IgD-negative memory B cell (primary cell): Measurements from ENCODE around the gene PMVK. TPM values are rescaled to one million over a fixed set of nuclear protein-coding genes. Genes with fewer than 3 reads are reported as not detected.
"Not testable (repeated sequence)": the region's sequence is repeated elsewhere in the genome, so short reads cannot be mapped to it uniquely, and the experiment has no call there.

Experiments used
- H3K27ac Mint-ChIP-seq, 3 donors: one replicate each; pipeline ENCODE4 v1.8.0; 2020 to 2022; ENCODE audit warnings: mild to moderate bottlenecking in 3 of 3, mixed read lengths in 3 of 3, moderate library complexity in 1 of 3
- H3K27me3 Mint-ChIP-seq: one replicate; pipeline ENCODE4 v1.8.0; 2021; ENCODE audit warnings: mixed read lengths
- H3K36me3 Mint-ChIP-seq: one replicate; pipeline ENCODE4 v1.8.0; 2020; ENCODE audit warnings: mild to moderate bottlenecking, mixed read lengths
- H3K4me1 Mint-ChIP-seq, 3 donors: one replicate each; pipeline ENCODE4 v1.8.0; 2020 to 2022; ENCODE audit warnings: mixed read lengths in 3 of 3, mild to moderate bottlenecking in 1 of 3
- H3K4me3 Mint-ChIP-seq, 4 donors: one replicate each; pipeline ENCODE4 v1.8.0; 2020 to 2022; ENCODE audit warnings: mild to moderate bottlenecking in 4 of 4, mixed read lengths in 4 of 4, moderate library complexity in 3 of 4
- H3K9me3 Mint-ChIP-seq, 3 donors: one replicate each; pipeline ENCODE4 v1.8.0; 2020 to 2021; ENCODE audit warnings: mixed read lengths in 3 of 3, mild to moderate bottlenecking in 1 of 3
- polyA plus RNA-seq: library from polyadenylated mRNA; unstranded; fragments of 300-500 nt; fragmentation: Illumina TruSeq; gene quantifications from one replicate; pipeline ENCODE4 v1.2.3, GENCODE V29; 2021

Gene PMVK
- polyA plus RNA-seq, 1 donor from 2014 or later, result 78.3 TPM

GRCh38 chr1:154931940-154932487, 4.5 kb downstream of the PMVK start:
- Mint-ChIP-seq H3K27me3 (no peaks in the 10 kb centered on the region), H3K4me3 (no peak overlapping the region), H3K4me1 (peaks cover 2 to 16% (median 13%) of the 10 kb centered on the region in 3 donors), H3K27ac (no peak overlapping the region), H3K9me3 (no peaks in the 10 kb centered on the region), H3K36me3 (peaks cover 6% of the 10 kb centered on the region)

- Mint-ChIP-seq H3K27ac (no peak overlapping the region), H3K4me3 (no peak overlapping the region), H3K27me3 (no peaks in the 10 kb centered on the region), H3K4me1 (peaks cover 2 to 4% (median 2%) of the 10 kb centered on the region in 3 donors), H3K36me3 (peaks cover 6% of the 10 kb centered on the region), H3K9me3 (no peaks in the 10 kb centered on the region)
Measured at GRCh38 chr1:154926201-154926600, 10.3 kb downstream of the PMVK start.

GRCh38 chr1:154925335-154926170, 11.0 kb downstream of the PMVK start:
- Mint-ChIP-seq H3K27me3 (no peaks in the 10 kb centered on the region), H3K9me3 (no peaks in the 10 kb centered on the region), H3K4me3 (no peak overlapping the region), H3K4me1 (peaks cover 2 to 4% (median 2%) of the 10 kb centered on the region in 3 donors), H3K36me3 (peaks cover 6% of the 10 kb centered on the region), H3K27ac (no peak overlapping the region)

GRCh38 chr1:154923695-154924094, 12.8 kb downstream of the PMVK start:
- Mint-ChIP-seq H3K27ac (no peak overlapping the region), H3K27me3 (no peaks in the 10 kb centered on the region), H3K9me3 (no peaks in the 10 kb centered on the region)

GRCh38 chr1:154913273-154913672, 23.2 kb downstream of the PMVK start:
- peaks cover 0 to 3% (median 0%) of the 10 kb centered on the region in 3 donors for H3K9me3 Mint-ChIP-seq
- no peak overlapping the region for H3K4me3 Mint-ChIP-seq
- H3K4me1 Mint-ChIP-seq, result peaks cover 0 to 2% (median 0%) of the 10 kb centered on the region in 3 donors
- no peaks in the 10 kb centered on the region for H3K27me3 Mint-ChIP-seq
- peak overlapping the region in 1 of 3 donors; percentile 81 for H3K27ac Mint-ChIP-seq
- peaks cover 5% of the 10 kb centered on the region for H3K36me3 Mint-ChIP-seq

More at GRCh38 chr1:154923695-154924094, 12.8 kb downstream of the PMVK start:
- no peak overlapping the region for H3K4me3 Mint-ChIP-seq
- H3K36me3 Mint-ChIP-seq, result peaks cover 6% of the 10 kb centered on the region
- H3K4me1 Mint-ChIP-seq, result peaks cover 2 to 4% (median 2%) of the 10 kb centered on the region in 3 donors

GRCh38 chr1:154912755-154913154, 23.8 kb downstream of the PMVK start:
- H3K4me1 Mint-ChIP-seq, result peaks cover 0 to under 1% (median 0%) of the 10 kb centered on the region in 3 donors
- peaks cover 5% of the 10 kb centered on the region for H3K36me3 Mint-ChIP-seq
- H3K27ac Mint-ChIP-seq, result peak overlapping the region in 1 of 3 donors; percentile 81
- no peaks in the 10 kb centered on the region for H3K27me3 Mint-ChIP-seq
- peaks cover 0 to 3% (median 0%) of the 10 kb centered on the region in 3 donors for H3K9me3 Mint-ChIP-seq
- no peak overlapping the region for H3K4me3 Mint-ChIP-seq

GRCh38 chr1:154911691-154912550, 24.6 kb downstream of the PMVK start:
- H3K27me3 Mint-ChIP-seq, result no peaks in the 10 kb centered on the region
- H3K4me3 Mint-ChIP-seq, result no peak overlapping the region
- no peak overlapping the region for H3K27ac Mint-ChIP-seq
- H3K4me1 Mint-ChIP-seq, result no peaks in the 10 kb centered on the region
- H3K9me3 Mint-ChIP-seq, result peaks cover 0 to 3% (median 0%) of the 10 kb centered on the region in 3 donors
- H3K36me3 Mint-ChIP-seq, result peaks cover 5% of the 10 kb centered on the region

- Mint-ChIP-seq H3K27ac (no peak overlapping the region), H3K36me3 (peaks cover 2% of the 10 kb centered on the region), H3K4me1 (no peaks in the 10 kb centered on the region), H3K9me3 (no peaks in the 10 kb centered on the region), H3K27me3 (no peaks in the 10 kb centered on the region), H3K4me3 (no peak overlapping the region)
Measured at GRCh38 chr1:154910851-154911250, 25.7 kb downstream of the PMVK start.

- Mint-ChIP-seq H3K27ac (no peak overlapping the region), H3K27me3 (no peaks in the 10 kb centered on the region), H3K9me3 (no peaks in the 10 kb centered on the region), H3K36me3 (peaks cover 2% of the 10 kb centered on the region), H3K4me1 (no peaks in the 10 kb centered on the region), H3K4me3 (no peak overlapping the region)
Measured at GRCh38 chr1:154908937-154909336, 27.6 kb downstream of the PMVK start.

- not testable (repeated sequence) for H3K27ac Mint-ChIP-seq, H3K4me3 Mint-ChIP-seq, H3K27me3 Mint-ChIP-seq, H3K9me3 Mint-ChIP-seq, H3K36me3 Mint-ChIP-seq, H3K4me1 Mint-ChIP-seq
Measured at GRCh38 chr1:154908129-154908528, 28.4 kb downstream of the PMVK start.

GRCh38 chr1:154906621-154907081, 29.9 kb downstream of the PMVK start:
- no peak overlapping the region for H3K27ac Mint-ChIP-seq
- H3K36me3 Mint-ChIP-seq, result no peaks in the 10 kb centered on the region
- no peak overlapping the region for H3K4me3 Mint-ChIP-seq
- no peaks in the 10 kb centered on the region for H3K27me3 Mint-ChIP-seq
- H3K9me3 Mint-ChIP-seq, result no peaks in the 10 kb centered on the region
- H3K4me1 Mint-ChIP-seq, result no peaks in the 10 kb centered on the region

- H3K9me3 Mint-ChIP-seq, result no peaks in the 10 kb centered on the region
- peaks cover 0 to 3% (median 0%) of the 10 kb centered on the region in 3 donors for H3K4me1 Mint-ChIP-seq
- H3K27me3 Mint-ChIP-seq, result no peaks in the 10 kb centered on the region
- peak overlapping the region in 1 of 4 donors; percentile 39 for H3K4me3 Mint-ChIP-seq
- peaks cover 2% of the 10 kb centered on the region for H3K36me3 Mint-ChIP-seq
- no peak overlapping the region for H3K27ac Mint-ChIP-seq
Measured at GRCh38 chr1:154902938-154903566, 33.5 kb downstream of the PMVK start.

- Mint-ChIP-seq H3K9me3 (no peaks in the 10 kb centered on the region), H3K4me1 (peaks cover 0 to 3% (median 0%) of the 10 kb centered on the region in 3 donors), H3K4me3 (no peak overlapping the region), H3K27ac (no peak overlapping the region), H3K36me3 (peaks cover 2% of the 10 kb centered on the region), H3K27me3 (no peaks in the 10 kb centered on the region)
Measured at GRCh38 chr1:154901591-154901990, 34.9 kb downstream of the PMVK start.

- Mint-ChIP-seq H3K4me3 (no peak overlapping the region), H3K27ac (no peak overlapping the region), H3K36me3 (peaks cover 2% of the 10 kb centered on the region), H3K4me1 (peaks cover 0 to 3% (median 0%) of the 10 kb centered on the region in 3 donors), H3K9me3 (no peaks in the 10 kb centered on the region), H3K27me3 (no peaks in the 10 kb centered on the region)
Measured at GRCh38 chr1:154899041-154899440, 37.5 kb downstream of the PMVK start.
